Sigmoid colon (tissue), 4 donors: ENCODE measurements around the gene PSORS1C1.

Source experiments
- CTCF ChIP-seq, 4 experiments: fragments of 450-650 bp in 3 of 4; fragments of 200-600 bp in 1 of 4; IDR thresholded peaks; one replicate each; pipeline ENCODE4 v1.5.1; 2016 to 2019; ENCODE audit warnings: antibody characterized with exemption in 4 of 4, mild to moderate bottlenecking in 3 of 4, moderate library complexity in 2 of 4
- EP300 ChIP-seq, 4 donors: sonication (generic); formaldehyde crosslinking; IDR thresholded peaks; one replicate each; pipeline ENCODE4 v1.6.1; 2017; ENCODE audit warnings: antibody characterized with exemption in 4 of 4
- POLR2A ChIP-seq, 2 donors: fragments of 450-650 bp; IDR thresholded peaks; one replicate each; pipeline ENCODE4 v1.6.1; 2016; ENCODE audit warnings: antibody characterized with exemption in 2 of 2, mild to moderate bottlenecking in 2 of 2, moderate library complexity in 2 of 2
- POLR2AphosphoS5 ChIP-seq, 4 donors: sonication (generic); formaldehyde crosslinking; IDR thresholded peaks; one replicate each; pipeline ENCODE4 v1.6.1; 2017; ENCODE audit warnings: antibody characterized with exemption in 4 of 4

GRCh38 chr6:31087494-31088089 is 27.0 kb upstream of the PSORS1C1 start:
- TF ChIP-seq CTCF (IDR thresholded peaks at IDR 0.05) = peak in 3 of 4 experiments; percentile 69 to 74 (median 74)
- no peak for TF ChIP-seq EP300 (IDR thresholded peaks at IDR 0.05)
- no peak for TF ChIP-seq POLR2A (IDR thresholded peaks at IDR 0.05)
- TF ChIP-seq POLR2AphosphoS5 (IDR thresholded peaks at IDR 0.05) = no peak
